Left ventricle myocardium superior (tissue), 1 donor: Measurements from ENCODE around the gene MGAT5B. TPM values are rescaled to one million over a fixed set of nuclear protein-coding genes. Genes with fewer than 3 reads are reported as not detected.

Experiments used
- ATAC-seq: fragments of 200-7000 bp; cut with Tn5 transposase; one replicate; pipeline ENCODE4 v1.9.1; 2020; ENCODE audit warnings: mild to moderate bottlenecking, moderate library complexity
- DNase-seq: peaks from one replicate; pipeline ENCODE4 v3.0.0-alpha.2; 2020
- intact Hi-C: fragments of 100-400 bp; cut with micrococcal nuclease; formaldehyde crosslinking; loops from one replicate; pipeline ENCODE4 v1.11.0; 2022
- total RNA-seq: library from RNA; stranded (reverse); fragmentation: NEBNext Ultra II Directional; extraction: Animal tissue kit (Norgen Biotek cat#: 25700); gene quantifications from one replicate; pipeline ENCODE4 v1.2.1, GENCODE V29; 2021
- donor health status: DM: no; HTN: yes; CAD: no; lungs with severe emphysema.

Gene MGAT5B
- total RNA-seq, 1 donor from 2014 or later: not detected

GRCh38 chr17:76986365-76986764 is 118.2 kb downstream of the MGAT5B start:
- DNase-seq (no peak), ATAC-seq (no peak)
- intact Hi-C loops: no loop called here

- intact Hi-C loops: no loop called here
- DNase-seq (no peak), ATAC-seq (no peak)
Observed at GRCh38 chr17:76987486-76988093, 119.4 kb downstream of the MGAT5B start.

GRCh38 chr17:76988796-76989195 is 120.6 kb downstream of the MGAT5B start:
- intact Hi-C loops: no loop called here
- ATAC-seq (no peak), DNase-seq (no peak)

- no peak for DNase-seq
- intact Hi-C loops: no loop called here
- no peak for ATAC-seq
Observed at GRCh38 chr17:76989519-76989918, 121.3 kb downstream of the MGAT5B start.

GRCh38 chr17:76992891-76993290 is 124.7 kb downstream of the MGAT5B start:
- intact Hi-C loops: no loop called here
- no peak for ATAC-seq
- no peak for DNase-seq

GRCh38 chr17:76993651-76994050 is 125.4 kb downstream of the MGAT5B start:
- ATAC-seq (no peak), DNase-seq (no peak)
- intact Hi-C loops: no loop called here

GRCh38 chr17:76994237-76994637 is 126.0 kb downstream of the MGAT5B start:
- no peak for DNase-seq
- intact Hi-C loops: no loop called here
- ATAC-seq: no peak

- no peak for ATAC-seq
- no peak for DNase-seq
- intact Hi-C loops: no loop called here
Observed at GRCh38 chr17:76995387-76996105, 127.3 kb downstream of the MGAT5B start.

GRCh38 chr17:76996741-76997694 is 128.8 kb downstream of the MGAT5B start:
- no peak for DNase-seq
- intact Hi-C loops: no loop called here
- no peak for ATAC-seq

- no peak for DNase-seq
- intact Hi-C loops: no loop called here
- ATAC-seq: no peak
Observed at GRCh38 chr17:76997981-76998531, 129.9 kb downstream of the MGAT5B start.

- DNase-seq (no peak), ATAC-seq (no peak)
- intact Hi-C loops: no loop called here
Observed at GRCh38 chr17:76998839-76999238, 130.6 kb downstream of the MGAT5B start.

Other genes starting within 250 kb of the MGAT5B start
- gene ST6GALNAC1, start 224.6 kb upstream of the MGAT5B start, total RNA-seq: 3.8 TPM
- gene MXRA7, start 157.4 kb upstream of the MGAT5B start, total RNA-seq: 364 TPM
- gene JMJD6, start 141.8 kb upstream of the MGAT5B start, total RNA-seq: 68.6 TPM
- gene METTL23, start 141.6 kb upstream of the MGAT5B start, total RNA-seq: 21.0 TPM
- 78.0 TPM for gene SRSF2, start 131.1 kb upstream of the MGAT5B start, total RNA-seq
- 21.3 TPM for gene MFSD11, start 130.3 kb upstream of the MGAT5B start, total RNA-seq